Femur (tissue), 1 donor: ENCODE results near the gene KRTAP4-8.
"Not testable (repeated sequence)": the region's sequence is repeated elsewhere in the genome, so short reads cannot be mapped to it uniquely, and the experiment has no call there.

Experiments
- DNase-seq: peaks from one replicate; pipeline ENCODE4 v3.0.0-alpha.2; 2017

Gene KRTAP4-8

DNA sequence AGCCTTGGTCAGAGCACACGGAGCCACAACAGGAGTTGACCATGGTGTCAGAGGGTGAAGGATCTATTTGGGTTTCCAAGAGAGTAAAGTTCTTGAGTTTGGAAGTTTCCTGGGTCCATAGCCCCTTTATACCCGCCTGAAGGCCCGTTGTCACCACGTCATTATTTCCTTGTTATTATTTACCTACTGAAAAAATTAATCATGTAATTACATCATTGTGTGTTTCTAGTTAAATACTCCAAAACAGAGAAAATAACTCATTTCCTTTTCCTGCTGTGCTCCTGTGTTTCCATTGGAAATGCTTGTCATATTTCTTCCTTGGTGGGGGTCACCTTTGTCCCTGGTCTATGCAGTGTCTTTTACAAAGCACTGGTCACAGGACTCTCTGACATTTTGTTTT is at the start of gene KRTAP4-8:
KRTAP4-8 (minus strand) TSS at position 101 of the 400 bp plus-strand sequence; CDS start at position 43, 58 bp downstream.
- no peak for DNase-seq

DNA sequence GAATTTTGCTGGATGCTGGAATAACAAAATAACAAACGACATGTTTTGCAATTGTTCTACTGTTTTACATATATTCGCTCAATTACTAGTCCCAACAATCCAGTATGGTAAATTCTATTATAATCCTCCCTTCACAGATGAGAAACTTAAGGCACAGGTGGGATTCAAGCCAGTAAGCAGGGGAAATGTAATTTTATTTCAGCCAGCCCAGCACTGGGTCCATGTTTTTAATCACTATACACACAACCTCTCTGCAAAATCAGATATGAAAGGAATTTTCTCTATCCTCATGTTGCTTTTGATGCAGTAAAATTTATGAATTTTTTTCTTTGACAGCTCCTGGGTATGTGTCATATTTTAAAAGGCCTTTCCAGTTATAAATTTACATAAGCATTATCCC is 47.3 kb upstream of the KRTAP4-8 start:
- DNase-seq = no peak

DNA sequence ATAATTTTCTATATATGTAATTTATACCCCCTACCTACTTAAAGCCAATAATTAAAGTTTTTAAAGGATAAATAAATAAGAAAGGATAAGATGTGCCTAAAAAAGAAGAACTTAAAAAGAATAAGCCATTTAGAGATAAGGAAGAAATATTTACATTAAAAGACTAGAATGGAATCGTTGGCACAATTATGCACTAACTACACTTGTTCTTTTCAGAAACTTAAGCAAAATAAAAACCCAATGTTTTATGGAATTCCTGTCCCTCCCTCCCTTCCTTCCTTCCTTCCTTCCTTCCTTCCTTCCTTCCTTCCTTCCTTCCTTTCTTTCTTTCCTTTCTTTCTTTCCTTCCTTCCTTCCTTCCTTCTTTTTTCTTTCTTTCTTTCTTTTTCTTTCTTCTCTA is 46.9 kb upstream of the KRTAP4-8 start:
- no peak for DNase-seq

DNA sequence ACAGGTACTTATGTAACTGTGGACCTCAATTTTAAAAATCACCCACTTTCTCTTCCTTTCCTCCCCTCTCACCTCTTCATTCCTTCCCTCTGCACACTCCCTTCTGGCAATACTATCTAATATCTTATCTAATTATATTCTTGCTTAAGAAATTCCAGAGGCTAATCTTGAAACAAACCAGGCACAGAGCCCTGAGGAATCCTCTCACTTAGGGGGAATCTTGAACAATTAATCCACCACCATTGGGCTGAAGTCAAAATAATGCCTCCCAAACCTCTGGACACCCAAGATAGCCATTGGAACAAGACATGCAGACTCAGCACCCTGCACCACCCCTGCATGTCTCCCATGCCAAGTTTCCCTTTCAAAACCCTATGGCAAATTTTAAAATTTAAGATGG is 43.4 kb upstream of the KRTAP4-8 start:
- DNase-seq = no peak

DNA sequence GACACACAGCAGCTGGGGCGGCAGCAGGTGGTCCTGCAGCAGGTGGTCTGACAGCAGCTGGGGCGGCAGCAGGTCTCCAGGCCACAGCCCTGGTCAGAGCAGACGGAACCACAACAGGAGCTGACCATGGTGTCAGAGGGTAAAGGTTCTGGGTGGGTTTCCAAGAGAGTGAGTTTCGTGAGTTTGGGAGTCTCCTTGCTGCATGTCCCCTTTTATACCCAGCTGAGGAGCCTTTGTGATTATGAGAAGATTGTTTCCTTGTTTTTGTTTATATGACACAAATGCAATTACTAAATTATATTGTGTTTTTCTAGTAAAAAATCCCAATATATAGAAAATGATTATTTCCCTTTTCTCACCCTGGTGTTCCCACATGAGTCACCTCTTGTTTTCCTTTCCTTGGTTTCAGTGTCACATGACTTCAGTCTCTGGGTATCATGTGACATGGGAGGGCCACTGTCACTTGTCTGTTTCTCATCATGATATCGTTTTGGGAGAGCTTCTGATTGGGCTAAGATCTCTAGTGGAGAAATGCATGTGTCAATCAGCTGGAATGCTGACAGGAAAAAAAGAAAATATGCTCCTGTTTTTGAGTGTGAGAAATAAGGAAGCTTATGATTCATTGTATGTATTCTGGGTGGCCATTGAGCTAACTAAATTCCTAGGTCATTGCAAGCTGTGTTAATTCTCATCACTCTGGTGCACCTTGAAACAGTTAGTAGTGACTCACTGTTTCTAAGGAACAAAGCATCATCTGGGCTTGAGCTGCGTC is 42.6 kb upstream of the KRTAP4-8 start, which contains the start of gene KRTAP4-6:
KRTAP4-6 (minus strand) TSS at position 185 of the 772 bp plus-strand sequence; CDS start at position 128, 57 bp downstream.
- DNase-seq = no peak

DNA sequence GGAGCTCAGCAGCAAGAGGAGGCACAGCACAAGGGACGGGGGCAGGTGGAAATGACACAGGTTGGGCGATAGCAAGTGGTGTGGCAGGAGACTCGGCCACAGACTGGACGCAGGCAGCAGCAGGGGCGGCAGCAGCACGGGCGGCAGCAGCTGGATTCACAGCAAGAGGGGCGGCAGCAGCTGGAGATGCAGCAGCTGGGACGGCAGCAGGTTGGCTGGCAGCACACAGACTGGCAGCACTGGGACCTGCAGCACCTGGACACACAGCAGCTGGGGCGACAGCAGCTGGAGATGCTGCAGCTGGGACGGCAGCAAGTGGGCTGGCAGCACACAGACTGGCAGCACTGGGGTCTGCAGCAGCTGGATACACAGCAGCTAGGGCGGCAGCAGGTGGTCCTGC is 41.9 kb upstream of the KRTAP4-8 start:
- DNase-seq = not testable (repeated sequence)

DNA sequence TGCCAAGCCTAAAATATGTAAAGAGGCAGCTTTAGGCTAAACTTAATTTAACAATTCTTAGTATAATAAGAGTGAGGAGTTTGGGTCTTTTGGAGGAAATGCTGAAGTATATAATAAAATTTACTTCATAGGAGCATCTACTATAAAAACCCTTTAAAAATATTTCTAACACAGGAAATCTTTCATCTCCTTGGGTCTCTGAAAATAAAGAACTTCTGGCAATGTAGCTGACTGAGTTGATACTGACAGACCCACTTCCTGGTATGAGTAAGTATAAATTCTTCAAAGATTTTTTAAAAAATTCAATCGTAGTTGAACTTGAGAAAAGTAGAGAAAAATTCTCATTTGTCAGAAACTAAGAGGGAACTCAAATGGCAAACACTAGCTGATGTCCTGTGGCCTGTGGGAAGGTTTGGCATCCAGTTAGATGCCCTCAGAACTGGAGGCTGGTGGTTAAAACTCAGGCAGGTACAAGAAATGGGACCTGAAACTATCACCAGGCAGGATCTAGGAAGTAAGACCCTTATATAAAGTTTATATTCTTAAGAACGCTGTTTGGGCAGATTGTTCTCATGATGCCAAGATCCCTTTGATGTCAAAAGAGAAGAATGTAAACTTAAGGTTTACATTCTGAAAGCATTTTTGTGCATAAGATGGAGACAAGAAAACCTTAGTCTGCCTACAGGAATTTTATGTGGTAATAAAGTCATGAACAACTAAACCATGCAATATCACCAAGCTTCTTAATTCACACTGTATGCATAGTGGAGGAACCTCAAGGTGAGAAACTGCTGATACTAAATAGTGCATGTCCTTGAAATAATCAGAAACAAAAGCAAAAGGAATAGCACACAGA is 36.2 kb upstream of the KRTAP4-8 start:
- DNase-seq = no peak

DNA sequence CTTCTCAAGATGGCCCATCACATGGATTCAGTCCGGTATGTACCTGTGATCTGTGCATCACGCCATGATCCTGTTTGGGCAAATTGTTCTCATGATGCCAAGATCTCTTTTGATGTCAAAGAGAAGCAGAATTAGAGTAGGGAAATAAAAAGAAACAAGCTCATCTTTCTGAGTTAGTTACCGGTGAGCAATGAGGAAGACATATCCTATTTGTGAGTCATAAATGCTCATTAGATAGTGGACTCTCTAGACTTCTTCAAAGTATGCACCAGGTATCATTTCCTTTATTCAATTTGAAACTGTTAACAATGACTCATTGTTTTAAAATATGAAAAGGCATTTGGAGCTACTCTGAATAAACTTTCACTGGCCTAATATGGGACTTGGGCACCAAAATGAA is 34.0 kb upstream of the KRTAP4-8 start:
- DNase-seq = no peak

DNA sequence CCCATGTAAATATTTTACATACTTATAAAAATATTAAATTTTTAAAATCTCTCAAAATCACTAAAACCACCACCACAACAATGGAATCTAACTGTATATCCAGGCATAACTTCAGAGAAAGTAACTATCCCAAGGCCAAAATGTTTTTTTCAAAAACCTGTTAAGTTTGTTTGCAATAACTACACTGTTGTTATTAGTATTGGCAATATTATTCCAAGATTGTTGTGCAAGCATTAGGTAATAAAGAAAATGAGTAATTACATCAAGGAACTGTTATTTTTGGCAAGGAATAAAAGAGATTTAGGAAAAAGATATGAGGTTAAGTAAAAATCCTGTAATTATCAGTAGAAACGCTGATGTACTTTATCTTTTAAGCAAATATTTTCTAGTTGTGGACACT is 29.4 kb upstream of the KRTAP4-8 start:
- no peak for DNase-seq

DNA sequence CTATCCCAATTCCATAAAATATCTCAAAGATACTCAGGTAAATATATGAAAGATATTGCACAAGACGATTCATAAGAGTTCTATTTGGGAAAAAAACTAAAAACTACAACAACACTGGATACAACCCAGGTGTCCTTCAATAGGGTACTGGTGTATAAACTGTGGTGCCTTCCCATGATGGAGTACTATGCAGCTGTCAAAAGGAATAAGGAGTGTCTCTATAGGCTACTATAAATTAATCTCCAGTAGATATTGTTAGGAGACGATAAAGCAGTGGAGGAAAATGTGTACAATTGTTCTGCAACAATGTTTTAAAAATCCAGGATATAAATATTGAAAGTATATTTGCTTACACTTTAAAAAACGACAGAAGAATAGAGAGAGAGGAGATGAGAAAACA is 28.5 kb upstream of the KRTAP4-8 start:
- DNase-seq = no peak

DNA sequence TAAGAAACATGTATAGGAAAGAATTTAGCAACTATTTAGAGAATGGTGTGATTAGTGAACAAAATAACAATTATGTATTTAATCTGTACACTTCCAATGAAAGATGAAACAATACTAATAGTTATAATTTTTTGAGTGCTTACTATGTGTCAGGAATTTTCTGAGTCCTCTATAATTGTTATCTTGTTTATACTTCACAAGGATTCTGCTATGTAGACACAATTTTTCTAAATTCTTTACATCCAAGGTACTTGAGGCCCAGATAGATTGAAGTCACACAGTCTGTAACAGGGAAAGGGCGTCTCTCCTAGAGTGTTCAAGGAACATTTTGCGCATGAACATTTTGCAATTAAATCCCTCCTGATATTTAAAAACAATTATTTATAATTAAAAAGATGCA is 27.1 kb upstream of the KRTAP4-8 start:
- DNase-seq = no peak

DNA sequence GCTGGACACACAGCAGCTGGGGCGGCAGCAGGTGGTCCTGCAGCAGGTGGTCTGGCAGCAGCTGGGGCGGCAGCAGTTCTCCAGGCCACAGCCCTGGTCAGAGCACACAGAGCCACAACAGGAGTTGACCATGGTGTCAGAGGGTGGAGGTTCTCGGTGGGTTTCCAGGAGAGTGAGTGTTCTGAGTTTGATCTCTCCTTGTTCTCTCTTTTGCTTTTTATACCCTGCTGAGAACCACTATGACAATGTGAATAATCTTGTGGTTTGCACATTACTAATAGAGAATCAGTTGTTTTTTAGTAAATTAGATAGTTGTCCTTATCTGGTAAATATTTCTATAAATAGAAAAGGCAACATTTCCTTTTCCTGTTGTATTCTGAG is 26.0 kb upstream of the KRTAP4-8 start, which contains the start of gene KRTAP4-12:
KRTAP4-12 (minus strand) TSS at position 192 of the 381 bp plus-strand sequence; CDS start at position 132, 60 bp downstream.
- DNase-seq = not testable (repeated sequence)

DNA sequence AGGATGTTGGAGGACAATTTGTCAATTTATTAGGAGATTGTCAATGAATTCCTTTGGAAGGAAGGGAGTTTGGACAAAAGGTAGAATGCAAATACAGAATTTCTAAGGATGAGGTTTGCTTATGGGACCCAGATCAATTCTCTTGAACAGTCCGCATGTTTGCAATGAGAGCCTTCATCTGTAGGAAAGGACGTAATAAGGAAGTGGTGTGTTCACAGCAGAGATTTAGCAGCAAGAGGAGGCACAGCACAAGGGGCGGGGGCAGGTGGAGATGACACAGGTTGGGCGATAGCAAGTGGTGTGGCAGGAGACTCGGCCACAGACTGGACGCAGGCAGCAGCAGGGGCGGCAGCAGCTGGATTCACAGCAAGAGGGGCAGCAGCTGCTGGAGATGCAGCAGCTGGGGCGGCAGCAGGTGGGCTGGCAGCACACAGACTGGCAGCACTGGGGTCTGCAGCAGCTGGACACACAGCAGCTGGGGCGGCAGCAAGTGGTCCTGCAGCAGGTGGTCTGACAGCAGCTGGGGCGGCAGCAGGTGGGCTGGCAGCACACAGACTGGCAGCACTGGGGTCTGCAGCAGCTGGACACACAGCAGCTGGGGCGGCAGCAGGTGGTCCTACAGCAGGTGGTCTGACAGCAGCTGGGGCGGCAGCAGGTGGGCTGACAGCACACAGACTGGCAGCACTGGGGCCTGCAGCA is 25.5 kb upstream of the KRTAP4-8 start:
- not testable (repeated sequence) for DNase-seq

DNA sequence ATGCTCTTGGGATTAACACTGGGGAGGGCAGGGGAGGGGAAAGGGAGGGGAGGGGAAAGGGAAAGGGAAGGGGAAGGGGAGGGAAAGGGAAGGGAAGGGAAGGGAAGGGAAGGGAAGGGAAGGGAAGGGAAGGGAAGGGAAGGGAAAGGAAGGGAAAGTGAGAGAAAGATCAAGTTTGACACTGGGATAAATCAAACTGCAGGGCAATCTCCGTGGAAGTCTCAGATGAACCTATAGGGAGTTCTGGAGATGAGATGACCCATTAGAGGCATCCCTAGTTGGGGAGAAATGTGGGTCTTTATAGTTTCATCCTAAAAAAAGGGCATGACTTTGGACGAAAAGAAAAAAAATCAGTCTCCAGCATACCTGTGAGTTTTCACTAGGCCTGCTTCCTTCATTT is 23.8 kb upstream of the KRTAP4-8 start:
- no peak for DNase-seq

DNA sequence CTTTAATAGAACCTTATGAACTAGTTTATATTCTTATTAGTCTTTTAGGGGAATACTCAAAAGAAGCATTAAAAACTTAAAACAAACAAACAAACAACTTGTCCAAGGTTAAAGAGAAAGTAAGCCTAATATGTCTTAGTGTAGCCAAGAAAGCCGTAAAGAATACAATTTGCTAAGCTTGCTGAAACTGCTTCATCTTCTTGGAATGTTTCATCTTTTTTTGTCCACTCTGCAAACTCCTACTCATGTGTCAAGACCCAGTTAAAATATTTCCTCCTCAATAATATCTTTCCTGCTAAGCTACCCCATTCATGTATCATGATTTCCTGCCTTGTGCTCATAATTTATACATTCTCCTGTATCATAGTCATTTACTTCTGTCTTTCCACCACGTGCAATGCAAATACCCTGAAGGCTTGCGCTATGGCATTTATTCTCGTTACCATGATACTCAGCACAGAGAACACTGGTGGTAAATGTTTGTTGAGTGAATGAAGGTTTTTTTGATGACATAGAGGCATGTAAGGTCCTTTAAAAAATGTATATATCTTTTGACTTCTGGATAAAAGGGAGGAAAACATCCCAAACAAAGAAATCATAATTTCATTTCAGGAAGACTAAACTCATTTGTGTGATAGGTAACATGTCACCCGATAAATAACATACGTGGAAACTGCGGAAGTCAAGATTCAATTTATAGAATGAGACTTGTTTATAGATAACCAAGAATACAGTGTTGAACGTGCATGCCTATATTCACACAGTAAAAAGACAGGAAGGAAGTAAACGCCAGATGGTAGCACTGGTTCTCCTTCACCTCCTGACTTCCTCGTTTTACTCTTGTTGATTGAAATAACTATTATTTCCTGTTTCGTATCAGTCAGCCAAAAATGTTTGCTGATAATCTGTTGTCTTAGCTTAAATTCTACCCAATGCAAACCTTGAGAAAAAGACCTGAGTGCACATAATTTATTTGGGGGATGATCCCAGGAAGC is 22.1 kb upstream of the KRTAP4-8 start:
- DNase-seq = not testable (repeated sequence)

DNA sequence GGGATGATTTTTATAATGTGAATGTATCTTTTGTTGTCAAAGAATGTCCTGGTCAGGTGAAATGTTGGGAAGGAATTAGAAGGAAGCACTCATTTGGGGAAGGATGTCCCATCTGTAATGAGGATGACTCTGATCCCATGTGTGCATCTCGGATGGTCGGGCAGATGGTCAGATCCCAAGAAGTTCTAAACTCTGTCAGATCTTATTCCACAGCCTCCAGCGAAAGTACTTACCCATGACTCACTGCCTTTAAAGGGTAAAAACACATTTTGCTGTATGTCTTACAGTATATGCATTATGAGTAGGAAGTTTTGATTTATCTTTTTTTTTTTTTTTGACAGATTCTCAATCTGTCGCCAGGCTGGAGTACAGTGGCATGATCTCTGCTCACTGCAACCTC is 20.8 kb upstream of the KRTAP4-8 start:
- no peak for DNase-seq

DNA sequence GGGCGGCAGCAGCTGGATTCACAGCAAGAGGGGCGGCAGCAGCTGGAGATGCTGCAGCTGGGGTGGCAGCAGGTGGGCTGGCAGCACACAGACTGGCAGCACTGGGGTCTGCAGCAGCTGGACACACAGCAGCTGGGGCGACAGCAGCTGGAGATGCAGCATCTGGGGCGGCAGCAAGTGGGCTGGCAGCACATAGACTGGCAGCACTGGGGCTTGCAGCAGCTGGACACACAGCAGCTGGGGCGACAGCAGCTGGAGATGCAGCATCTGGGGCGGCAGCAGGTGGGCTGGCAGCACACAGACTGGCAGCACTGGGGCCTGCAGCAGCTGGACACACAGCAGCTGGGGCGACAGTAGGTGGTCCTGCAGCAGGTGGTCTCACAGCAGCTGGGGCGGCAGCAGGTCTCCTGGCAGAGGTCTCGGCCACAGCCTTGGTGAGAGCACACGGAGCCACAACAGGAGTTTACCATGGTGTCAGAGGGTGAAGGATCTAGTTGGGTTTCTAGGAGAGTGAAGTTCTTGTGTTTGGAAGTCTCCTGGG is 20.0 kb upstream of the KRTAP4-8 start, which contains the start of gene KRTAP4-11:
KRTAP4-11 (minus strand) TSS at position 528 of the 541 bp plus-strand sequence; CDS start at position 470, 58 bp downstream.
- DNase-seq = not testable (repeated sequence)

DNA sequence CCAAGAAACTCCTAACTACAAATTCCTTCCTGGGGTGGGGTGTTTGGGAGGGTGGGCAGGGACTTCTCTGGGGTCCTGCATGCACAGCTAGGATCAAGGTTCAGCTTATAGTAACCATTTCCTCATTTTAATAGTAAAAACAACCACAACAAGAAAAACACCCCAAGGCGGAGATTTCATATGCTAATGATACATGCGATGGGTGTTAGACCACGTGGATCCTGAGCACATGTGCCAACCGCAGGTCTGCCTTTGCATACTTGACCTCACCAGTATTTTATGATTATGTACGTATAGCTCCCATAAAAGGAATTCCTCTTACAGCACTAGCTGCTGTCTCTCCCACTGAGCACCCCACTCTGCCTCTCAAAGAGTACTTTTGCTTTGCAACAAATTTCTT is 18.4 kb upstream of the KRTAP4-8 start:
- DNase-seq = no peak

DNA sequence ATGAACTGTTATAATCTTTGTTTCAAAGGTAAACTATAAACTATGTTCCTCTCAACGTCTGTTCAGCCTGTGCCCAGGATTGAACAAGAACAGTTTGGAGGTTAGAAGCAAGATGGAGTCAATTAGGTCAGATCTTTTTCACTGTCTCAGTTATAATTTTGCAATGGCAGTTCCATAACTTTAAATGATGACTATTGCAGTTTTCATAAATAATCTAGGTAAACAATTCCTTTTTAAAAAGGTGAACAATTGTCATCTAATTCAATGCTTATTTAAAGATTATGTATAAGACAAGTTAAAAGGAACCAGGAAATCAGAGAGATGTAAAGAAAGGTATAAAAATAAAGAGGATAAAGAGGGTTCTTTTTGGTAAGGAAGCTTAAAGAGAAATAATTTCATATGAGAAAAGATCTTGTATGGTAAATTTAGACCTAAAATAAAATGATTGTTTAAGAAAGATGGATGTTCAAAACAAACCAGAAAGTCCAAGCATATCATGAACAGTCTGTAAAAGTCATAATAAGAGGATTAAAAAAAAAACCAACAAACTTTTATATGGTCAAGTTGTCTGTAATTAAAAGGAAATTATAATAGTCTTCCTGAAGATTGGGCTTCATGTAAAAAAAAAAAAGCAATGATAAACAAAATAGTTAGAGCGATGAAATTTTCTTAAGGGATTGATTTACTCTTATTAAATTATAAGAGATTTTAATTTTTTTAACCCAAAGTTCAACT is 13.4 kb upstream of the KRTAP4-8 start:
- DNase-seq = no peak

DNA sequence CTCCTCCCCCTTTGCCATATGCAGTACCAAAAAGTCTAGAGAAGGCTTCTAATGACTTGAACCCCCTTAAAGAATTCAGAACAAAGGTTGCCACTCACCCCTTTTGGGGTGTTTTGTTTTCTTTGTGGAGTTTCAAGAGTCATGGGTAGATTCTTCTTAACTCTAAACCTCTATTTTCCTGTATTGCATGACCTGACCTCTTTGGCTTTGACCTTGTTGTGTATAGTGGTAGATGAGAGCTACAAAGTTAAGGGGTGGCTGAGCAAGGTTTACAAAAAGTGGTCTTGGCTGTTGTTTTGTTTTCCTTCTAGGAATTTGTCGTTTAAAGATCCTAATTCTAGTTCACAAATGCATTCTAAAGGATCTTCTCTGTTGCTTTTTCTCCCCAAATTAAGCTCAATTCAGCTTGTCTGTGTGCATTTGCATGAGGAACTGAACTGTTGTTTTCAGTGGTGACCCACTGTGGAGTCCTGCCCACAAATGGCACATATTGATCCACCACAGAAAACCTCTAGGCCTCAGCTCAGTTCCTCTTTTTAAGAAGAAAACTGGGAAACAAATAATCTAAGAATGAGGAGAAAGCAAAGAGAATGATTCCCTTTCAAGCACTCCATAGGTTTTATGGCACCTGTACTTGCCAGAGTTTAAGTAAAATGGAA is 10.9 kb upstream of the KRTAP4-8 start:
- not testable (repeated sequence) for DNase-seq
